H1 (cell line): ENCODE data around the gene ASB8. TPM values are rescaled to one million over a fixed set of nuclear protein-coding genes. Genes with fewer than 3 reads are reported as not detected.

Experiments used
- BCL11A ChIP-seq, 2 experiments: IDR thresholded peaks; one replicate each; pipeline ENCODE4 v1.6.1; 2011; ENCODE audit warnings: low read depth in 2 of 2, low read length in 2 of 2, mild to moderate bottlenecking in 2 of 2
- CHD2 ChIP-seq: IDR thresholded peaks from 2 replicates; pipeline ENCODE4 v1.6.1; 2012; ENCODE audit warnings: low read length, improper control_type of control experiment
- polyA plus RNA-seq, 7 experiments: library from polyadenylated mRNA; depleted of rRNA in 3 of 7; stranded (reverse) in 5 of 7; unstranded in 2 of 7; fragments of >200 nt in 5 of 7; fragments of 200-250 nt in 2 of 7; gene quantifications; 1 replicate in 5 of 7; 2 replicates in 1 of 7; 4 replicates in 1 of 7; pipeline versions ENCODE4 v1.2.1 to v1.2.3, GENCODE V29; 2011 to 2013; ENCODE audit warnings: missing spikeins in 2 of 7, mixed read lengths in 2 of 7
- total RNA-seq: library from RNA; stranded (reverse); fragmentation: NEBNext Ultra II Directional; extraction: Animal tissue kit (Norgen Biotek cat#: 25700); gene quantifications from 2 replicates; pipeline ENCODE4 v1.2.1, GENCODE V29; 2021

The ASB8 gene
- total and polyA plus RNA-seq, 2 of the 8 experiments (the other 6 are each of a cell fraction or from before 2014, with no cell fraction given), result 3.8 to 8.3 TPM

DNA sequence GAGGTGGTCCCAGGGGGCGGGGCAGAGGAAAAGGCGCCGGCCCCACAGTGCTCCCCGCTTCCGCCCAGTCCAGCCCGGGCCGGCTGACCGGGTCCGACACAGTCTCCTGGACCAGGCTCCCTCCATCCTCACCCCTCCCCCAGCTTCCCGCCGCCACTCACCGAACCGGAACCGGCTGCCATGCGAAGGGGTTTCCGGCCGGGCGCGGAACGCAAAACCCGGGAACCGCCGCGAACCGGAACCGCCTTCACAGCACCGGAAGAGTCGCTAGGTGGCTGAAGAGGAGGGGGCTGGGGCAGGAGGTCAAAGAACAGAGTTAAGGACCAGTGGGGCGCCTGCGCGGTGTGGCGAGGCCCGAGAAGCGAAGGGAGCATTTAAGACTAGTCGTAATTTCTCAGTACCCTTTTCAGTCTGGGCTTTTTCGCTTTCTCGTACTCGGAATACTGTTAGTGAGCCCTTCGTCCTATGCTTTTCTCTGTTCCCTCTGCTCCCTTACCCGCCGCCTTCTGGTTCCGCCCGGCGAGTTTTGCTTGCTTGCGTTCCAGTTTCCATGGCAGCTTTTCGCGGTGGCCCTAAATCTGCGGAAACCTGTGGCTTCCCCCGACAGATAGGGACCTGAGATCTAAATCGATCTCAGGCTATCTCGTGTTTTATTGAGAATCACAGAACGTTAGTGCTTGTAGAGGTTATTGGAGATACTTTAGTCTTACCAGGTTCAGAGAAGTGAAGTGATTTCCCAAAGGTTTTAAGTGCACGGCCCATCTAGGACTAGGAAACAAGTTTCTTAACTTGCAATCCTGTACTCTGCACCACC, 51.2 kb downstream of the ASB8 start, which contains the start of gene SENP1 (continued):
- TF ChIP-seq BCL11A (IDR thresholded peaks at IDR 0.05; ENCODE audit: low read depth in 2 of 2, low read length in 2 of 2) (no peak), CHD2 (no peak; the same call in 1 of the 2 replicates)
- TF ChIP-seq, all 59 proteins: peak for 22
